ENCODE measurements around the gene KHDC4. TPM values are rescaled to one million over a fixed set of nuclear protein-coding genes. Genes with fewer than 3 reads are reported as not detected.

KHDC4 gene
- total and polyA plus RNA-seq, 2 of the 4 experiments (the other 2 are of a cell fraction) = 28.0 to 29.9 TPM

- Histone ChIP-seq H2AK9ac (replicated peaks; ENCODE audit: low read depth, low read length, poor library complexity) (no peak overlapping the region), H3K9ac (ENCODE audit: low read depth, low read length) (no peak overlapping the region), H3K9me3 (ENCODE audit: control insufficient read depth, insufficient read depth, low read length) (no peaks in the 10 kb centered on the region), H3K4ac (ENCODE audit: low read depth, low read length) (no peak overlapping the region), H4K20me1 (ENCODE audit: insufficient read depth, low read length) (no peaks in the 10 kb centered on the region), H4K5ac (ENCODE audit: low read depth, low read length) (no peak overlapping the region), H3K9me1 (ENCODE audit: insufficient read depth, low read length) (no peaks in the 10 kb centered on the region), H3K4me3 (ENCODE audit: insufficient read depth, low read depth, low read length) (no peak overlapping the region), H3K36me3 (ENCODE audit: control insufficient read depth, insufficient read depth, low read length) (peaks cover 10% of the 10 kb centered on the region), H2BK5ac (ENCODE audit: low read depth, low read length, poor library complexity, severe bottlenecking) (no peak overlapping the region), H3K18ac (ENCODE audit: low read depth, low read length) (no peak overlapping the region), H3K79me1 (ENCODE audit: low read depth in 1 of 2, low read length in 2 of 2) (peaks cover 0 to 6% of the 10 kb centered on the region in 2 experiments; a peak in 3 of 4 replicates), H3K14ac (replicated peaks; ENCODE audit: low read depth, low read length) (no peak overlapping the region), H3K56ac (ENCODE audit: extremely low read depth, insufficient read depth, low read length) (no peak overlapping the region), H2AFZ (replicated peaks; ENCODE audit: low read length, poor library complexity) (no peak overlapping the region), H4K91ac (ENCODE audit: insufficient read depth, low read depth, low read length) (no peak overlapping the region), H3K4me2 (ENCODE audit: low read depth, low read length) (no peak overlapping the region), H2BK120ac (ENCODE audit: low read depth, low read length) (no peak overlapping the region), H3K27me3 (ENCODE audit: control insufficient read depth, insufficient read depth, low read length) (no peaks in the 10 kb centered on the region), H3K27ac (ENCODE audit: insufficient read depth, low read length) (no peak overlapping the region), H3K23ac (ENCODE audit: low read depth, low read length) (no peak overlapping the region), H4K8ac (ENCODE audit: low read depth in 2 of 2, low read length in 2 of 2) (no peak overlapping the region), H2BK20ac (ENCODE audit: low read depth, low read length) (no peak overlapping the region), H2AK5ac (ENCODE audit: low read depth, low read length) (no peak overlapping the region), H3K4me1 (ENCODE audit: control insufficient read depth, insufficient read depth, low read length) (peaks cover 10% of the 10 kb centered on the region), H2BK15ac (ENCODE audit: low read depth, low read length) (no peak overlapping the region)
- no TSS peak for BruUV-seq (replicated peaks)
- TF ChIP-seq CEBPB (IDR thresholded peaks at IDR 0.05; ENCODE audit: low read depth, low read length) = no peak
- TF ChIP-seq NFE2L2 (IDR thresholded peaks at IDR 0.05; ENCODE audit: low read depth, low read length) = no peak
- TF ChIP-seq FOS (IDR thresholded peaks at IDR 0.05; ENCODE audit: low read depth, low read length) = no peak
- TF ChIP-seq MAFK (IDR thresholded peaks at IDR 0.05; ENCODE audit: low read depth, low read length) = no peak
- no peak for TF ChIP-seq RFX5 (IDR thresholded peaks at IDR 0.05; ENCODE audit: low read depth, low read length)
- no peak for TF ChIP-seq USF2 (IDR thresholded peaks at IDR 0.05; ENCODE audit: low read depth, low read length)
- TF ChIP-seq CHD1 (IDR thresholded peaks at IDR 0.05; ENCODE audit: low read depth, low read length) = no peak
- TF ChIP-seq ELK1 (IDR thresholded peaks at IDR 0.05; ENCODE audit: borderline replicate concordance, low read depth, low read length) = no peak
- no peak for TF ChIP-seq POLR2A (IDR thresholded peaks at IDR 0.05; ENCODE audit: low read depth, low read length)
- TF ChIP-seq RAD21 (IDR thresholded peaks at IDR 0.05; ENCODE audit: low read length) = no peak
- no peak for TF ChIP-seq MAZ (IDR thresholded peaks at IDR 0.05; ENCODE audit: borderline replicate concordance, low read depth, low read length)
- TF ChIP-seq CTCF (conservative IDR thresholded peaks at IDR 0.05; ENCODE audit: low read depth, low read length) = no peak
- TF ChIP-seq BHLHE40 (IDR thresholded peaks at IDR 0.05; ENCODE audit: low read depth, low read length) = no peak
- no peak for TF ChIP-seq MXI1 (IDR thresholded peaks at IDR 0.05; ENCODE audit: borderline replicate concordance, low read depth, low read length)
- CTCF ChIA-PET = interaction anchor here (0.7 to 2.0 kb wide), 2 partner anchors 9 to 11 kb away, joined by 3 to 4 read pairs; no protein-coding TSS in a partner anchor
- intact Hi-C loops (cut with micrococcal nuclease) (no loop called here), dilution Hi-C loops (cut with HindIII; ENCODE audit: low sequenced_read_pairs, unreplicated experiment) (no loop called here), in situ Hi-C loops (cut with MboI; ENCODE audit: low sequenced_read_pairs) (no loop called here)
- DNase-seq (no peak), ATAC-seq (ENCODE audit: low read depth) (no peak)
- POLR2A ChIA-PET (ENCODE audit: unreplicated experiment) = no interaction called here
- WGBS, 2 experiments (ENCODE audit: extremely low coverage in 2 of 2, insufficient read length in 1 of 2) = no CpG with 5 or more reads among the region's 2 CpGs
Observed at GRCh38 chr1:155882766-155883165, 51.4 kb downstream of the KHDC4 start.

Data from IMR-90 (cell line).